NT2/D1 (cell line): ENCODE data around the gene NDUFA6.

Experiments used
- DNase-seq: peaks from one replicate; pipeline ENCODE4 v3.0.0-alpha.2; 2011; ENCODE audit warnings: low read depth, low spot score
- H3K27me3 ChIP-seq: 2 replicates; pipeline ENCODE4 v1.6.0; 2011; ENCODE audit warnings: mild to moderate bottlenecking; ENCODE audit not compliant: insufficient read length, insufficient read depth
- H3K36me3 ChIP-seq: 2 replicates; pipeline ENCODE4 v1.6.1; 2011; ENCODE audit warnings: mild to moderate bottlenecking, low read length, mixed read lengths; ENCODE audit not compliant: insufficient read depth, insufficient read length
- H3K4me1 ChIP-seq: 2 replicates; pipeline ENCODE4 v1.5.1; 2011; ENCODE audit not compliant: insufficient read depth, insufficient read length
- H3K4me3 ChIP-seq: 2 replicates; pipeline ENCODE4 v1.5.1; 2011; ENCODE audit warnings: low read depth; ENCODE audit not compliant: insufficient read length
- H3K9ac ChIP-seq: 2 replicates; pipeline ENCODE4 v1.6.0; 2011; ENCODE audit warnings: low read depth; ENCODE audit not compliant: insufficient read length
- H3K9me3 ChIP-seq: 2 replicates; pipeline ENCODE4 v1.5.1; 2011; ENCODE audit warnings: mild to moderate bottlenecking, low read length; ENCODE audit not compliant: insufficient read depth
- SUZ12 ChIP-seq: IDR thresholded peaks from 2 replicates; pipeline ENCODE4 v1.6.1; 2011; ENCODE audit not compliant: insufficient read length, insufficient read depth; ENCODE audit errors: extremely low read depth
- YY1 ChIP-seq: IDR thresholded peaks from 2 replicates; pipeline ENCODE4 v1.6.1; 2011; ENCODE audit not compliant: insufficient read length, insufficient read depth
- ZNF274 ChIP-seq: IDR thresholded peaks from 2 replicates; pipeline ENCODE4 v1.6.1; 2011; ENCODE audit warnings: mild to moderate bottlenecking, low read depth, low read length

The NDUFA6 gene

GRCh38 chr22:42050641-42051180 lies 39.9 kb downstream of the NDUFA6 start:
- DNase-seq = no peak
- Histone ChIP-seq H3K9ac (no peak overlapping the region), H3K4me1 (no peaks in the 10 kb centered on the region), H3K9me3 (no peaks in the 10 kb centered on the region), H3K36me3 (no peaks in the 10 kb centered on the region), H3K4me3 (no peak overlapping the region), H3K27me3 (no peaks in the 10 kb centered on the region)
- TF ChIP-seq SUZ12 (no peak), ZNF274 (no peak), YY1 (no peak)

GRCh38 chr22:42041784-42042183 lies 48.8 kb downstream of the NDUFA6 start:
- TF ChIP-seq SUZ12 (no peak), ZNF274 (no peak), YY1 (no peak)
- H3K4me3 ChIP-seq = no peak overlapping the region
- no peak overlapping the region for H3K9ac ChIP-seq
- H3K9me3 ChIP-seq = peaks cover 18% of the 10 kb centered on the region
- H3K27me3 ChIP-seq = no peaks in the 10 kb centered on the region
- no peaks in the 10 kb centered on the region for H3K4me1 ChIP-seq
- no peaks in the 10 kb centered on the region for H3K36me3 ChIP-seq
- DNase-seq = no peak

DNA sequence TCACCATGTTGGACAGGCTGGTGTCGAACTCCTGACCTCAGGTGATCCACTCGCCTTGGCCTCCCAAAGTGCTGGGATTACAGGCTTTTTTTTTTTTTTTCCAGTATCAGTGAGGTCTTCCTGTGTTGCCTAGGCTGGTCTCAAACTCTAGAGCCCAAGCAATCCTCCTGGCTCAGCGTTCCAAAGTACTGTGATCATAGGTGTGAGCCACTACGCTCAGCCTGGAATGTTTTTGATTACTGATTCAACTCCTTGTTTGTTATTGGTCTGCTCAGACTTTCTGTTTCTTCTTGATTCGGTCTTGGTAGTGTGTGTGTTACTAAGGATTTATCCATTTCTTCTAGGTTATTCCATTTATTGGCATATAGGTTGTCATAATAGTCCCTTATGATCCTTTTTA lies 51.3 kb downstream of the NDUFA6 start:
- Histone ChIP-seq H3K4me3 (no peak overlapping the region), H3K27me3 (no peaks in the 10 kb centered on the region), H3K9ac (no peak overlapping the region), H3K9me3 (peaks cover 22% of the 10 kb centered on the region), H3K36me3 (no peaks in the 10 kb centered on the region), H3K4me1 (no peaks in the 10 kb centered on the region)
- TF ChIP-seq SUZ12 = no peak
- TF ChIP-seq ZNF274 = no peak
- DNase-seq = no peak
